Activated CD4-positive, alpha-beta T cell treated with anti-CD3 and anti-CD28 coated beads, Interleukin-10, Interleukin-2, amounts not matched to agents 100 ng/mL and 50 ng/mL, durations not matched to agents 16 hours and 8 hours (primary cell): ENCODE data around the gene HOOK1.

ENCODE experiments used
- DNase-seq: peaks from one replicate; pipeline ENCODE4 v3.0.0-alpha.2; 2020

Gene HOOK1

GRCh38 chr1:59814901-59815825, at the start of gene HOOK1:
HOOK1 (plus strand) TSS chr1:59814949; CDS start chr1:59815118, 169 bp downstream.
- DNase-seq = no peak

GRCh38 chr1:59765011-59765730, 49.6 kb upstream of the HOOK1 start:
- no peak for DNase-seq

- no peak for DNase-seq
Observed at GRCh38 chr1:59766227-59766855, 48.4 kb upstream of the HOOK1 start.

GRCh38 chr1:59767119-59767518, 47.6 kb upstream of the HOOK1 start:
- DNase-seq = no peak

GRCh38 chr1:59768792-59769735, 45.7 kb upstream of the HOOK1 start:
- no peak for DNase-seq

GRCh38 chr1:59769736-59770095, 45.0 kb upstream of the HOOK1 start:
- DNase-seq = no peak

GRCh38 chr1:59771361-59771760, 43.4 kb upstream of the HOOK1 start:
- DNase-seq = no peak

- no peak for DNase-seq
Observed at GRCh38 chr1:59775480-59775879, 39.3 kb upstream of the HOOK1 start.

GRCh38 chr1:59776960-59777852, 37.5 kb upstream of the HOOK1 start:
- DNase-seq = no peak

GRCh38 chr1:59779949-59780348, 34.8 kb upstream of the HOOK1 start:
- no peak for DNase-seq

- DNase-seq = no peak
Observed at GRCh38 chr1:59788825-59789224, 25.9 kb upstream of the HOOK1 start.

- DNase-seq = no peak
Observed at GRCh38 chr1:59798600-59798999, 16.1 kb upstream of the HOOK1 start.

GRCh38 chr1:59803458-59804038, 11.2 kb upstream of the HOOK1 start:
- DNase-seq = no peak

GRCh38 chr1:59804301-59804700, 10.4 kb upstream of the HOOK1 start:
- DNase-seq = no peak

GRCh38 chr1:59805554-59805953, 9.2 kb upstream of the HOOK1 start:
- DNase-seq = no peak

GRCh38 chr1:59814180-59814900, 409 bp upstream of the HOOK1 start:
- DNase-seq = peak; percentile 82

GRCh38 chr1:59815892-59816291, 1.1 kb downstream of the HOOK1 start:
- no peak for DNase-seq

GRCh38 chr1:59816318-59816878, 1.6 kb downstream of the HOOK1 start:
- no peak for DNase-seq

- no peak for DNase-seq
Observed at GRCh38 chr1:59819566-59820438, 5.1 kb downstream of the HOOK1 start.
